Subcutaneous adipose tissue (tissue), 4 donors: ENCODE measurements around the gene TMBIM6. TPM values are rescaled to one million over a fixed set of nuclear protein-coding genes. Genes with fewer than 3 reads are reported as not detected.

Experiments used
- total RNA-seq, 4 donors: library from RNA; depleted of rRNA; stranded (reverse); fragments of >200 nt; gene quantifications; one replicate each; pipeline ENCODE4 v1.1.0, GENCODE V29; 2016
- TF ChIP-seq, protein P1 (sequence below): fragments of 450-650 bp; IDR thresholded peaks from one replicate; pipeline ENCODE4 v1.5.1; 2016; ENCODE audit warnings: low read depth, mild to moderate bottlenecking, control low read depth, antibody characterized with exemption, moderate library complexity

The TMBIM6 gene
- total RNA-seq, 4 donors from 2014 or later, result 263 to 522 (median 375) TPM

DNA sequence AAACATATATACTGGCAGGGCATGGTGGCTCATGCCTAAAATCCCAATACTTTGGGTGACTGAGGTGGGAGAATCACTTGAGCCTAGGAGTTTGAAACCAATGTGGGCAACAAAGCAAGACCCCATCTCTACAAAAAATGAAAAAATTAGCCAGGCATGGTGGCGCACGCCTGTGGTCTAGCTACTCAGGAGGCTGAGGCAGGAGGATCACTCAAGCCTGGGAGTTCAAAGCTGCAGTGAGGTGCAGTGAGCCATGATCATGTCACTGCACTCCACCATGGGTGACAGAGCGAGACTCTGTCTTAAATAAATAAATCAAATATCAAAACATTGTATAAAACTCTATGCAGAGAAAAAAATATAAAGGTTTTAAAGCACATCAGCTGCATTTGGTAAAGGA is 39.3 kb upstream of the TMBIM6 start:
- TF ChIP-seq, protein P1, sequence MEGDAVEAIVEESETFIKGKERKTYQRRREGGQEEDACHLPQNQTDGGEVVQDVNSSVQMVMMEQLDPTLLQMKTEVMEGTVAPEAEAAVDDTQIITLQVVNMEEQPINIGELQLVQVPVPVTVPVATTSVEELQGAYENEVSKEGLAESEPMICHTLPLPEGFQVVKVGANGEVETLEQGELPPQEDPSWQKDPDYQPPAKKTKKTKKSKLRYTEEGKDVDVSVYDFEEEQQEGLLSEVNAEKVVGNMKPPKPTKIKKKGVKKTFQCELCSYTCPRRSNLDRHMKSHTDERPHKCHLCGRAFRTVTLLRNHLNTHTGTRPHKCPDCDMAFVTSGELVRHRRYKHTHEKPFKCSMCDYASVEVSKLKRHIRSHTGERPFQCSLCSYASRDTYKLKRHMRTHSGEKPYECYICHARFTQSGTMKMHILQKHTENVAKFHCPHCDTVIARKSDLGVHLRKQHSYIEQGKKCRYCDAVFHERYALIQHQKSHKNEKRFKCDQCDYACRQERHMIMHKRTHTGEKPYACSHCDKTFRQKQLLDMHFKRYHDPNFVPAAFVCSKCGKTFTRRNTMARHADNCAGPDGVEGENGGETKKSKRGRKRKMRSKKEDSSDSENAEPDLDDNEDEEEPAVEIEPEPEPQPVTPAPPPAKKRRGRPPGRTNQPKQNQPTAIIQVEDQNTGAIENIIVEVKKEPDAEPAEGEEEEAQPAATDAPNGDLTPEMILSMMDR, result no peak

- TF ChIP-seq, protein P1, result no peak
Measured at GRCh38 chr12:49702676-49703215, 38.6 kb upstream of the TMBIM6 start.

- TF ChIP-seq, protein P1, result no peak
Measured at GRCh38 chr12:49703647-49704137, 37.7 kb upstream of the TMBIM6 start.

DNA sequence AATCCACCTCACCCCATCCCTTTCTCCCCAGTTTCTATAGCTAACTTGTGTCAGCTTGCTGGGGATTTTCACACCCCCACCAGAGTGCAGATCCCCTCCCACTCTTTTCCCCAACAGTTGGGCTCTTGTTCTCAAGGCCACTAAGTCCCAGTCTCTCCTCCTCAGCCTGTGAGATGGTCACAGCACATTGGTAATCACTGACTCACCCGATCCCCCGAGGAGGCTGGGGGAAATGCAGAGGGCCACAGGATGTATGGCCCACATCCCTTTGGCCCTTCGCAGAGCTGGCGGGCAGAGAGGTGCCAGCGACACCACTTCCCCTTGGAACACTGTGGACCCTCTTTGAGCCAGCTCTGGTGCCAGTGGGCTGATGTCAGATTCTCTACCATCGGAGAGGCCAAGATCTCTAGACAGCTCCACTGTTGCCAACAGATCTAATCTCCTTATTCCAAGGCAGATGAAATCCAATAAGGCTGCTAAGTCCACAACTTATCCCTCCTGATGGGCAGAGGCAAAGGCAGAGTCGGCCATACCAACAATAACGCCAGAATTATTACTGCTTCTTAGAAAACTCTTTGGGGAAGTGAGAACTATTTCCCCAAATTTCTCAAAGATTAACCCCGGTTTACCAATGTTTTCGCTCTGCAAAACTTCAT is 35.8 kb upstream of the TMBIM6 start:
- TF ChIP-seq, protein P1, result no peak

DNA sequence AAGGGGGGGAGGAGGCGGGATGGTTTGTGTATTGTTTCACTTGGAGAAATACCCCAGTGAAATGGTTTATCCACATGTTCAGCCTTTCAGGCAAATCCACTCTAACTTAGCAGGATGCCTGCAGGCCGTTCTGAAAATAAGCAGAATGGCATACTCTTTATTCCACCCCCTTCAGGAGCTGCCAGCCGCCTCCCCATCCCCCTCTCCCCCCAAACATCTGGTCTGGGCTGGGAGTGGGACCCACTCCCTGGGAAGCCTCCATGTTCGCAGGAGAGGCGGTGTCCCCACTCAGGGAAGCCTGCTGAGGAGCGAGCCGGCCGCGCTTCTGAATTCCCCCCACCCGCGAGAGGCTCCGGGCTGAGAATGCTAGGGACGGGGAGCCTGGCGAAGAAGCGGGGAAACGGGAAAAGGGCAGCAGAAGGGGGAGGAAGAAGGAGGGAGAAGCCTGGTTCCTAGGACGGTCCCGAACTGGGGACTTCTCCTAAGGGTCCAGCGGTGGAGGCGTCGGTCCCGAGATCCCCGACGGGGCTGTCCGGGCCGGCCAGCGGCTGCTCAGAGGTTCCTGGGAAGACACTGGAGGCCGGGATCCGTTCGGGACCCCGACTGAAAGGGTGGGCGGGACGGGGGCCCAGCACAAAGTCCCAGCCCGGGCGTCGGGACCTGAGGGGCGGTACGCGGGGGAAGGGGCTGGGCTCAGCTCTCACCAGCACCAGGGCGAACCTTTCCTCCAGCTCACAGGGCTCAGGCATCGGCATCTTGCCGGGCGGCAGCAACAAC is 34.8 kb upstream of the TMBIM6 start:
- TF ChIP-seq, protein P1, result no peak

DNA sequence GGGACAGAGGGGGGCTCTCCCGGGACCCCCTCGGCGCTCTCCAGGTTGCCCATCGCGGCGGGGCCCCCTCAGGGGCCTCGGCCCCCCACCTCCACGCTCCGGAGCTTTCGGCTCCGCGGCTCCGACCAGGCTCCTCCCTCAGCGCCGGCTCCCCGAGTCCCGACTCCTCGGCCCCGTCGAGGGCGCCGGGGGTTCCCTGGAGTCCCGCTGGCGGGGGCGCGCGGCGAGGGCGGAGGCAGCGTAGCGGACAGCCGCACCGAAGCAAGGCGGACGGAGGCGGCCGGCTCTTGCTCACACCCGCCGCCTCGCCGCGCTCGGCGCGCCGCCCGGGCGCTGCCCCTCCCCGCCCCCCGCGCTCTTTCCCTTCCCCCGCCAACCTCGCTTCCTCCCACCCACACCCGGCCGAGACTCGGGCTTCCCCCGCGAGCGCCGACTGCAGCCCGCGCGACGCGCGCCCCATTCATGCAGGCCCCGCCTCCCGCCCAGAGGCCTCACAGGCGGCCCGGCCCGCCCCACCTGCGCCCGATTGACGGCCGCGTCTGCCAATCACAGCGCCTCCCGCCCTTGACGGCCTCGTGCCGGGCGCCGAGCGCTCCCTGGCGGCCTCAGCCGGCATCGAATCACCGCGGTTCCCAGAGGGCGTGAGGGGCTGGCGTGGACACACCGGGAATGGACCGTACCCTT is 34.1 kb upstream of the TMBIM6 start, which contains the start of gene FMNL3:
Gene FMNL3, minus strand, starts transcription at position 278 of the 684 bp plus-strand sequence. Its CDS starts 225 bp downstream, at position 53.
- TF ChIP-seq, protein P1, result no peak

- TF ChIP-seq, protein P1, result no peak
Measured at GRCh38 chr12:49707812-49708147, 33.6 kb upstream of the TMBIM6 start.
